Measurements from ENCODE around the gene RTEL1.

RTEL1 gene

GRCh38 chr20:63679799-63680305 lies 21.7 kb downstream of the RTEL1 start:
- TF ChIP-seq POLR2A (IDR thresholded peaks at IDR 0.05; ENCODE audit: extremely low read depth, insufficient read length) (no peak), MYC (IDR thresholded peaks at IDR 0.05; ENCODE audit: low read depth, low read length) (no peak)
- DNase-seq (ENCODE audit: low read depth): no peak

GRCh38 chr20:63680427-63680826 lies 22.3 kb downstream of the RTEL1 start:
- TF ChIP-seq POLR2A (IDR thresholded peaks at IDR 0.05; ENCODE audit: extremely low read depth, insufficient read length): no peak
- TF ChIP-seq, protein P1, sequence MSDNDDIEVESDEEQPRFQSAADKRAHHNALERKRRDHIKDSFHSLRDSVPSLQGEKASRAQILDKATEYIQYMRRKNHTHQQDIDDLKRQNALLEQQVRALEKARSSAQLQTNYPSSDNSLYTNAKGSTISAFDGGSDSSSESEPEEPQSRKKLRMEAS (IDR thresholded peaks at IDR 0.05; ENCODE audit: low read depth, low read length): no peak
- no peak for TF ChIP-seq MYC (IDR thresholded peaks at IDR 0.05; ENCODE audit: low read depth, low read length)
- no peak for TF ChIP-seq CTCF (IDR thresholded peaks at IDR 0.05; ENCODE audit: low read depth, low read length)
- no peak for DNase-seq (ENCODE audit: low read depth)

More at GRCh38 chr20:63679799-63680305, 21.7 kb downstream of the RTEL1 start:
- H3K4me3 ChIP-seq (ENCODE audit: low read depth, low read length): no peak overlapping the region

GRCh38 chr20:63680857-63681608 lies 22.9 kb downstream of the RTEL1 start:
- DNase-seq (ENCODE audit: low read depth): no peak
- no peak overlapping the region for H3K4me3 ChIP-seq (ENCODE audit: low read depth, low read length)
- TF ChIP-seq MYC (IDR thresholded peaks at IDR 0.05; ENCODE audit: low read depth, low read length) (no peak), CTCF (IDR thresholded peaks at IDR 0.05; ENCODE audit: low read depth, low read length) (no peak), POLR2A (IDR thresholded peaks at IDR 0.05; ENCODE audit: extremely low read depth, insufficient read length) (no peak)
- TF ChIP-seq, protein P1 (IDR thresholded peaks at IDR 0.05; ENCODE audit: low read depth, low read length): no peak

More at GRCh38 chr20:63680427-63680826, 22.3 kb downstream of the RTEL1 start:
- H3K4me3 ChIP-seq (ENCODE audit: low read depth, low read length): no peak overlapping the region

DNA sequence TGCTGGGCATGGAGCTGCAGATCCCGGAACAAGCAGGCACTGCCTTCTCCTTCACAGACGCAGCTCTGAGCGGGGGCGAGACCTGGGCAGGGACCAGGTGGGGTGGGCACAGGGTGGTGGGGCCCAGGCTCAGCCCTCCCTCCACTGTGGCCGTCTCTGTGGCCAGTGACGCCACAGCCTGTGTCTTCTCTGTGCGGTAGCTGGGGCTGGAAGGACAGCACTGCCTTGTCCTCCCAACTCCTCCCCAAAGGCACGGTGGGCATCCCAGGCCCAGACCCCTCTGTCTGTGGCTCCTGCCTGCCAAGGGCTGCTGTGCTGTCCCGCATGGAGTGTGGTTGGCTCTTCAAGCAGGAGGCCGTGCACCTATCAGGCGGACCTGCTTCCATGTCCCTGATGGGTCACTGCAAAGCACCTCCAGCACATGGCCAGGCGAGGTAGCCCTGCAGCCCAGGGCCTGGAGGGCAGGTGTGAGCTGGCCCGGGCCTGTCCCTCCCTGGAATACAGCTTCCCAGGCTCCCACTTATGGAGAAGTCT lies 23.6 kb downstream of the RTEL1 start:
- DNase-seq (ENCODE audit: low read depth): no peak
- no peak for TF ChIP-seq POLR2A (IDR thresholded peaks at IDR 0.05; ENCODE audit: extremely low read depth, insufficient read length)
- TF ChIP-seq CTCF (IDR thresholded peaks at IDR 0.05; ENCODE audit: low read depth, low read length): no peak
- TF ChIP-seq, protein P1 (IDR thresholded peaks at IDR 0.05; ENCODE audit: low read depth, low read length): no peak
- TF ChIP-seq MYC (IDR thresholded peaks at IDR 0.05; ENCODE audit: low read depth, low read length): no peak
- H3K4me3 ChIP-seq (ENCODE audit: low read depth, low read length): no peak overlapping the region

- DNase-seq (ENCODE audit: low read depth): peak; percentile 72
- TF ChIP-seq MYC (IDR thresholded peaks at IDR 0.05; ENCODE audit: low read depth, low read length): no peak
- TF ChIP-seq CTCF (IDR thresholded peaks at IDR 0.05; ENCODE audit: low read depth, low read length): no peak
- TF ChIP-seq, protein P1 (IDR thresholded peaks at IDR 0.05; ENCODE audit: low read depth, low read length): no peak
- no peak for TF ChIP-seq POLR2A (IDR thresholded peaks at IDR 0.05; ENCODE audit: extremely low read depth, insufficient read length)
- H3K4me3 ChIP-seq (ENCODE audit: low read depth, low read length): no peak overlapping the region
Measured at GRCh38 chr20:63682384-63683139, 24.4 kb downstream of the RTEL1 start.

Data from NB4 (cell line).